ENCODE results near the gene CYFIP1.
"Not testable (repeated sequence)": the region's sequence is repeated elsewhere in the genome, so short reads cannot be mapped to it uniquely, and the experiment has no call there.

Gene CYFIP1

DNA sequence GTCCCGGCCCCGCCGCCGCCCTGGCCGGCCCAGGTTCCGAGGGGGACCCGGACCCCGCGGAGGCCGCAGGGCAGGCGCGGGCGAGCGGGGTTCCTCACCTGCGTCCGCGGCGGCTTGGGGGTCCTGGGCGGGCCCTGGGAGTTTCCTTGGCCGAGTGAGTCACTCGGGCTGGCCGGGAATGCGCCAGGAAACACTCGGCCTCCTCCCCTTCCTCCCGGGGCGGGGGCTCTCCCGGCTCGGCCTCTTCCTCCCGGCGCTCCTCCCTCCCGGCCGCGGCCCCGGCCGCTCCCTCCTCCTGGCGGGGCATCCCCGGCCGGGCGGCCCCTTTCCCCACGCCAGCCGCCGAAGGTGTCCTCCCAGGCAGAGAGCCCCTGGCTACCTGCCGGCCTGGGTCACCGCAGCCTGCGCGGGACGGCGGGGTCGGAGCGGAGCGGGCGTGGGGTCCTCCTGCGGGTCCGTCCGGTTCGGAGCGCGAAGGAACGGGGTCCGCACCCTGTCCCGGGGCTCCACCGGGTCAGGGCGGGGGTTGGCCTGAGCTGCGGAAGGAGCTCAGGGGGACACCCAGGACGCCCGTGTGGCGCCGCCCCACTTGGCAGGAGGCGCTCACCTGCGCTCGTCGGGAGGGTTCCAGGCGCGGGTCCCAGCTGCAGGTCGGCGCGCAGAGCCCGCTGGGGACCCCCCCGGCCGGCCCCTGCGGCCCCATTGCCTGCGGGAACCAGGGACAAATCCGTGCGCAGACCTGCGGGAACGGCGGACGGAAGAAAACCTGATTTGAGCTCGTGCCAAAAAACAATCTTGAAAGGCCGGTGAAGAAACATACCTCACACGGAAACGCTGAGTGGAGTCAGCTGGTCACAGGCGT, at the start of gene CYFIP1:
TSS of gene CYFIP1 (minus strand) at position 180 of the 862 bp plus-strand sequence. CDS start 33,083 bp downstream, outside the sequence.
- no peak for DNase-seq

DNA sequence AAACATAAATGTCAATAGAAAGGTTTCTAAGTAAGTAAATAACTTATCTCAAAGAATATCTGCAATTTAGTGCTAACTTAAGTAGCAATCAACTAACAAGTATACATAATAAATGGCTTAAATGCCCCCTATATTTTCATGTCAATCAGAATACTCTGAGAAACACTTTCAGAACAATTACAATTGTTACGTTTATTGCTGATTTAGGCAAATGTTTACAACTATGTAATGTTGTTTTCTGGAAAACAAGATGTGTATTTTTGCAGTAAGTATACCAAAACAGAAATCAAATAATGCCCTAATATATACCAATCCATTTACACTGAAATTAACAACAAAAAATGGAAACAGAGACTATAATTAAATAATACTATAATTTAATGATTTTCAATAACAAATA, 46.0 kb upstream of the CYFIP1 start:
- no peak for DNase-seq

DNA sequence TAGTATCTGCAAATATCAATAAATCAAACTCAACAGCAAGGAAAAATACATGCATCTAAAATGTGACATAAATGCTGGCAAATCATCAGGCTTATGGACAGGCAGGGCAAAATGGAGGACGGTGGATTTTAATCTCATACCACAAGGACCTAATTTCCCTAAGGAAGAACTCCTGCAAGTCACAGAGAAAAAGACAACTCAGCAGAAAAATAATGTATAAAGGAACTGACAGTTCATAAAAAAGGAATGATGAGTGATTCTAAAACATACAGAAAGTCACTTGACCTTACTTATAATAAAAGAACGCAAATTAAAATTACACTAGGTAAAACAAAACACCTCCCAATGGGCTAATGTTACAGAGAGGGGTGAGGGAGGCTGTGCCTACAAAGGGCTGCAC, 42.0 kb upstream of the CYFIP1 start:
- DNase-seq = no peak

DNA sequence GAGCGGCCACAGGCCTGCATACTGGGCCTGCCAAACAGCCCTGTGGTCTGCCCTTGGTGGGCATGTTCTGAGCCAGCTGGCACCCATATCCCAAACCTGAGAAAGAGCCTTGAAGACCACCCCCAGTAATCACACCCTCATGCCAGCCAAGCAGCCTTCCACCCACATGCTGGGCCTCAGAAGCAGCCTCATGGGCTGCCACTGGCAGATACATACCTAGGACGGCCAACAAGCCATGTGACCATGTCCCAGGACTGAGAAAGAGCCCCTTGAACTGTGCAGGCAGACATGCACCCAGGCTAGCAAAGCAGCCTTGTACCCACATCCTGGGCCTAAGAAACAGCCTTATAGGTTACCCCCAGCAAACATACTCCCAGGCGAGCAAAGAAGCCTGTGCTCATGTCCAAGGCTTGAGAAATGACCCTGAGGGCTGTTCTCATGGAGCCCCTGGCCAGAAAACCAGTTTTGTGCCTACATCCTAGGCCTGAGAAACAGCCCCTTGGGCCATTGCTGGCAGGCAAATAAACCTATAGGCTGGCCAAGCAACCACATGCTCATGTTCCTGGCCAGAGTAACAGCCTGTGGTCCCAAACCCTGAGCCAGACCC, 34.3 kb upstream of the CYFIP1 start:
- DNase-seq = no peak

DNA sequence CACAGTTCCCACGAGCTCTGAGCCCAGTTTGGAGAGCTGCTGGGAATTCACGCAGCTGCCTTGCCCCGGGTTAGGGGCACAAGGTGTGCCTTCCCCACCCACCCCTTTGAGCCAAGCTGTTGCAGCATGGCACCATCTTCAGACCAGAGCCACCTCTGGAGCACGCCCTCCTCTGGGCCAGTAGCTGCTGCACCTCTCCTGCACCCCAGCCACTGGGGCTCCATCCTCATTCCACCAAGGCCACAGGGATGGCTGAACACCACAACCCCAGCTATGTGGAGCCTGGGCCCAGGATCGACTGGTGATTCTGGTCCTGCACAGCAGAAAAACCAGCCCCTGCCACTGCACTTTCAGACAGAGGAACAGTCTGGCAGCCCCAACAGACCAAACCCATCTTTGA, 33.5 kb upstream of the CYFIP1 start:
- no peak for DNase-seq

DNA sequence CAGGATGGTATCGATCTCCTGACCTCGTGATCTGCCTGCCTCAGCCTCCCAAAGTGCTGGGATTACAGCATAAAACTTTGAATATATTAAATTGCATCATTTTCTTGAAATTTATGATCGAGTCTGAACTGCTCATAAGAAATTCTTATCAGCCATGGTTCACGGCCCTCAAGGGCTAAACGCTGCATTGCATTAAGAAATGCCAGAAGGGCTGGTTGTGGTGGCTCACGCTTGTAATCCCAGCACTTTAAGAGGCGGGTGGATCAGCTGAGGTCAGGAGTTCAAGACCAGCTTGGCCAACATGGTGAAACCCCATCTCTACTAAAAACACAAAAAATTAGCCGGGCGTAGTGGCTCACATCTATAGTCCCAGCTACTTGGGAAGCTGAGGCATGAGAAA, 32.4 kb upstream of the CYFIP1 start:
- not testable (repeated sequence) for DNase-seq

DNA sequence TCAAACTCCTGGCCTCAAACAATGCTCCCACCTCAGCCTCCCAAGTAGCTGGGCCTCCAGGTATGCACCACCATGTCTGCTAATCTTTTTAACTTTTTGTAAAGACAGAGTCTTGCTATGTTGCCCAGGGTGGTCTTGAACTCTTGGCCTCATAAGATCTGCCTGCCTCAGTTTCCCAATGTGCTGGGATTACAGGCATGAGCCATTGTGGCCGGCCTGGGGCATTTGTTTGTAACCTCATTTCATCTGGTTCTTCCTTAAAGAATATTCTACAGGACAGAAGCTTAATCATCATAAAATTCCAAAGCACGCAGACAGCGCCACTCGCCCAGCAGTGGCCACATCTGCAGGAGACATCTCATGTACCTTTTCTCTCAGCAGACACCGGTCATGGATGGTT, 23.6 kb upstream of the CYFIP1 start:
- no peak for DNase-seq

DNA sequence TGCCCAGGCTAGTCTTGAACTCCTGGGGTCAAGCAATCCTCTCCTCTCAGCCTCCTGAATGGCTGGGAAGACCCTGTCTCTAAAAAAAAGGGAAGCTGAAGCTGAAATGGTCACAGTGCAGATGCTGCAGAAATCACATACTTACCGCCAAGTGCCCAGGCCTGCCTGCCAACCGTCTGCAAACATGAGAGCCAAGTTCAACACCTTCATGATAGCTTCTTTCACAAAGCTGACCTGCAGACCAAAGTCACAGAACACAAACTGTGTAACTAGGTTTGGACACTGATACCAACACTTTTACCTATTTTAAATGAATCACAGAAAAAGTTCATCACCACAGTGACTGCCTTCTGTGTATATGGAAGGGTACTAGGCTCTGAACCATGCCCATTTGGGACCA, 22.8 kb upstream of the CYFIP1 start:
- no peak for DNase-seq

DNA sequence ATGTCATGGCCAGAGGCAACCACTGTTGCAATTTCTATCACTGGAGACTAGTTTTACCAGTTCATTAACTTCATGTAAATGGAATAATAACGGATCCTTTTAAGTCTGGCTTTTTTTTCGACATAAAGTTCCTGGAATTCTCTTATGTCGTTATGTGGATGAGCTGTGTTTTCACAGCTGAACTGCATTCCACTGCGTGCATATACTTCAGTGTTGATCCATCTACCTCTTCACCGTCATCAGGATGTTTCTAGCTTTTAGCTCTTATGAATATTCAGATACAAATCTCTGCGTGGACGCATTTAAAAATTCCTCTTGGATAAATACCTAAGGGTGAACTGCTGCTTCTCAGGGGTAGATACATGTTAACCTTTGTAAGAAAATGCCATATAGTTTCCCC, 15.6 kb upstream of the CYFIP1 start:
- DNase-seq = no peak

DNA sequence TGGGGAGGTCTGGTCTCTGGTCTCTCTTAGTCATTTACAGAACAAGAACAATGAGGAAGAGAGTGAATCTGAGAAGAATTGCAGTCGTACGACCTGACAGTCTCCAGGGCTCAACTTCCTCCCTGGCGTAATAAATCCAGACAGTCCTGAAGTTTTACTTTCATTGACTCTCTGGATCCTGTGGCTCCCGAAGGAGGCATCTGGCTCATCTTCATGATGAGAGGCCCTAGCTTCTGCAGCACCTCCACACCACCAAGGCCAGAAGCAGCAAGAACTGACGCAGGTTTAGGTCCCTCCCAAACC, 11.8 kb upstream of the CYFIP1 start:
- DNase-seq = no peak

DNA sequence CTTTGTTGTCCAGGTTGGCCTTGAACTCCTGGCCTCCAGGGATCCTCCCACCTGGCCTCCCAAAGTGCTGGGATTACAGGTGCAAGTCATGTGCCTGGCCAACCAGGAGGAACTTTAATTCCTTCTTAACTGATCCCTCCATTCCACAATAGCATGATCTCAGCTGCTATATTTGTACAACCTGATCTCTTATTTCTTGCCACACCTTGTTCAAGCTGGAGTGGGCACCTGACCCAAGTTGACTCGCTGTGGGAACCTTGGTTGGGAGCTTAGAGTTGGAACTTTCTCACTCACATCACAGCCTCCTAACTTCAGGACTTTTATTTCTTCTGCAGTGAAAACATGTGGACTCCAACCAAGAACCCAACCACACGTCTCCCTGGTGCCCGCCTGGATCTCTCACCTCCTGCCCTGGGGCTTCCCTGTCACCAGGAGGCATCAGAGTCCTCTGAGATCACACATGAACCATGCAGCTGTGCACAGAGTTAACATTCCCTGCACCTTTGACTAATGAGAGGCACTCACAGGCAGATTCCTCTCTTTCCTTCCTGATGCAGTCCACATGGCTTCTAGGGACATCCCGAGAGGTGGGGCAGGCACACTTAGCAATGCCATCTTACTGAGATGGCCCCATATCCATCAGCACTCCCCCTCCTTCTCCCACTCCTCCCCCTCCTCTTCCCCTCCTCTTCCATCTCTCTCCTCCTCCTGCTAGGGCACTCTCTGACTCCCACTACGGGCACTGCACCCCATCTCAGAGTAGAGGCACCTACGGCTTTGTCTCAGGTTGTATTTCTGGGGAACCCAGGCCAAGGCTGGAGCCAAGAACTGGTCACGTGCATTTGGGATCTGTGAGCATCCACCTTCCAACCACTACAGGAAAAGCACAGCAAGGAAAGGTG, 9.7 kb upstream of the CYFIP1 start:
- DNase-seq = no peak

DNA sequence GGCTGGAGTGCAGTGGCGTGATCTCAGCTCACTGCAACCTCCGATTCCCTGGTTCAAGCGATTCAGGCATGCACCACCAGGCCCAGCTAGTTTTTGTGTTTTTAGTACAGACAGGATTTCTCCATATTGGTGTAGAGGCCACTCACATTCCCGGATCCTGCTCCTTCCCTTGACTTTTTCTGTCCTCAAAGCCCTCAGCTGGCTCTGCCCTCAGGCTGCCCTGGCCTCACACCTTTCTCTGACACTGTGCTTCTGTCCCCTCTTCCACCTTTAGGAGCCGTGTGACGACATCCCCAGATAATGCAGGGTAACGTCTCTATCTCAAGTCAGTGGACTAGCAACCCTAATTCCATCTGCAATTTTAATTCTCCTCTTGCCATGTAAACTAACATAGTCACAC, 8.6 kb upstream of the CYFIP1 start:
- no peak for DNase-seq

DNA sequence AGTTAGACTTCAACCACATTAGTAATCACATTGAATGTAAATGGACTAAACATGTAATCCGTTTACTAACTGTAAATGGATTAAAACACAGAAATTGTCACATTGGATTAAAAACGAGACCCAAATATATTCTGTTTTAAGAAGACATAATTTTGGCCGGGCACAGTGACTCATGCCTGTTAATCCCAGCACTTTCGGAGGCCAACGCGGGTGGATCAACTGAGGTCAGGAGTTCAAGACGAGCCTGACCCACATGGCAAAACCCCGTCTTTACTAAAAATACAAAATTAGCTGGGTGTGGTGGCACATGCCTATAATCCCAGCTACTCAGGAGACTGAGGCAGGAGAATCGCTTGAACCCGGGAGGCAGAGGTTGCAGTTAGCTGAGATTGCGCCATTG, 1.8 kb upstream of the CYFIP1 start:
- DNase-seq = not testable (repeated sequence)

DNA sequence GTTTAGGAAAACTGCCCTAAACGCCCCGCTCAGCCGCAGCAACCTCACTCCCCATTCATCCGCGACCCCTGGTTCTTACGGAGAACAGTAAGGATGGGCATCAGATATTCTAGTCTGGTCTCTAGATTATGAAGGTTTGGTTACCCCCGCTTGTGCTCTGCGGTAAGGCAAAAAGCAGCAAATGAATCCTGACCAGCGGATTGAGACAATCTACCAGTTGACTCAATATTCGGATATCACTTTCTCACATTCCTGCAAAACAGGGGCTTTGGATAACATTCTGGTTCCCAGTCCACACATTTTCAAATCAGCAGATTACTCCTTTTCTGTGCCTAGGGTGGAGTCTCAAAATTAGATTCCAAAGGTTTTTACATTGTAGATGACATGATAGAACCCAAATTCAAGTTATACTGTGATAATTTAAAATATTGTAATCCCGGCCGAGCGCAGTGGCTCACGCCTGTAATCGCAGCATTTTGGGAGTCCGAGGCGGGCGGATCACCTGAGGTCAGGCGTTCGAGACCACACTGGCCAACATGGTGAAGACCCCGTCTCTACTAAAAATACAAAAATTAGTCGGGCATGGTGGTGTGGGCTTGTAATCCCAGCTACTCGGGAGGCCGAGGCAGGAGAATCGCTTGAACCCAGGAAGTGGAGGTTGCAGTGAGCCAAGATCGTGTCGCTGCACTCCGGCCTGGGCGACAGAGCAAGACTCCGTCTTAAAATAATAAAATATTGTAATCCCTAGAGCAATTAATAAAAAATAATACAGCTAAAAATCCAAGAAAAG, 1.1 kb upstream of the CYFIP1 start:
- no peak for DNase-seq

DNA sequence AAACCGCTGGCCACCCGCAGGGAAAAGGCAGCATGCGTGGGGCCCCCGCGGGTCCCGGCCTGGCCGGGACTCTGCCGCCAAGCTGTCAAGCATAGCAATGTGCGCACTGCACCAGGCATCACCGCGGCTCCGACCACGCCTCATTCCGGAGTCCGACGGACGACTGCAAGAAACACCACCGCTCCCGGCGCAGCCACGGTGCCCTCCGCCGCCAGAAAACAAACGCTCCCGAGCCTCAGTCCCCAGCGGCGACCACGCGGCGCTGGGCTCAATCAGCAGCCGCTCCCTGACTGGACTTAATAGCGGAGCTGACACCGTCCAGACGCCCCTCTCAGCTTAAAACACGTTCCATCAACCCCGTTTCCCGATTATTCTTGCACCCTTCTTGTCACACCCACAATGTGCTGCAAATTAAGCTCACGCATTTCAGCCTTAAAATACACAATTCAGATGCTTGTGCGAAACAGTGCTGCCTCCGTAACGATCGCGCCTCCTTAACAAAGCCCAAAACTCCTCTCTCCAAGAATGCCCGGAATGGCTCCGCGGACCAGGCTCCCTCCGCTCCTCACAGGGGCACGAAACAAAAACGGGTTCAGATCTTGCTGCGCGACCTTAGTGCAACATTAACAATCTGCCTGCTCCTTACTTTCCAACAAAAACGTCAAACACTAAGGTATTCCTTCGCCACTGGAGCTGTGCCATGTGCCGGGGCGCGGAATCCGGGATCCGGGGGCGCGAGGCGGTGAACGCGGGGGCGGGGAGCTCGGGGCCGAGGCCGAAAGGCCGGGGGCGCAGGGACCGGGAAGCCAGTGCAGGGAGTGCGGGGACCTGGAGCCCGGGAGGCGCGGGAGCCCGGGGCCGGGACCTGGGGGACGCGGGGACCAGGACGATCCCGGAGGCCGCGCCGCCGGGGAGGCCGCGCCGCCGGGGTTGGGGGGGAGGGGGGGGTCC, 655 bp downstream of the CYFIP1 start:
- no peak for DNase-seq

DNA sequence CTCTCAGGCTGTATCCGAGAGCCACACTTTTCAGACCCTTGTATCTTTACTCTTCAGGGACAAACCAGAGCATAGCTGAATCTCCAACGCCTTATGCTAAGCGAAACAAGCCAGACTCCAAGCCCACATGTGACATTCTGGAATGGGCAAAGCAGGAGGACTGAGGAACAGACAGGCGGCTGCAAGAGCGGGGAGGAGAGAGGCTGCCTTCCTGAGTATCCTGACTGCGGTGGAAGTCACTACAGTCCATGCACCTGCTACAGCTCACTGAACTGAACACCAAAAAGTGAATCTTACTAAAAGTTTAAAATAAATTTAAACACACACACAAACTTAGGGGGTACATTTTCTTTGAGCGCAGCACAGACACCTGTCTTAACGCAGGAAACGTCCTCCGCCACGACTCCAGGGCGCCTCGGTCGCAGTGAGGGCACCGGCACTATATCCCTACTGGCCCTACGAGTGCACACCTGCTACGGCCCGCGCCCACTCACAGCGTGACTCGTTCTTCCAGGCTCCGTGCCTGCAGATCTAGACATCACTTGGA, 1.4 kb downstream of the CYFIP1 start:
- DNase-seq = no peak

DNA sequence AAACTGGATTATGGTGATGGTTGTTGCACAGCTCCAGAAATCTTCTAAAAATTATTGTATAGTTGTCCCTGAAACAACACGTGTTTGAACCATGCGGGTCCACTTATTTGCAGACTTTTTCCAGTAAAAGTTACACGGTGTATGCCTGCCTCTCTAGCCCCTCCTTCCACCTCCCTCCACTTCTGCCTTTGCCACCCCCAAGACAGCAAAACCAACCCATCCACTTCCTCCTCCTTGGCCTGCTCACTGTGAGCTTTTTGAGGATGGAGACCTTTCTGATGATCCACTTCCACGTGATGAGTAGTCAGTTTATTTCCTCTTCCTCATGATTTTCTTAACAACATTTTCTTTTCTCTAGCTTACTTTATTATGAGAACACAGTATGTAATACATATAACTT, 5.4 kb downstream of the CYFIP1 start:
- DNase-seq = no peak

DNA sequence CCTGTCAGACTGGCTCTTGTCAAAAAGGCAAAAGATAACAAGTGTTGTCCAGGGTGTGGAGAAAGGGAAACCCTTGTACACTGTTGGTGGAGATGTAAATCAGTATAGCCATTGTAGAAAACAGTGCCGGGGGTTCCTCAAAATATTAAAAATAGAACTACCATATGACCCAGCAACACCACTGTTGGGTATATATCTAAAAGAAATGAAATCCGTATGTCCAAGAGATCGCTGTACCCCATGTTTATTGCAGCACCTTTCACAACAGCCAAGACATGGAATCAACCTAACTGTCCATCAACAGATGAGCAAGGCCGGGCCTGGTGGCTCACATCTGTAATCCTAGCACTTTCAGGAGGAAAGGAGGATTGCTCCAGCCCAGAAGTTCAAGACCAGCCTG, 6.2 kb downstream of the CYFIP1 start:
- no peak for DNase-seq

DNA sequence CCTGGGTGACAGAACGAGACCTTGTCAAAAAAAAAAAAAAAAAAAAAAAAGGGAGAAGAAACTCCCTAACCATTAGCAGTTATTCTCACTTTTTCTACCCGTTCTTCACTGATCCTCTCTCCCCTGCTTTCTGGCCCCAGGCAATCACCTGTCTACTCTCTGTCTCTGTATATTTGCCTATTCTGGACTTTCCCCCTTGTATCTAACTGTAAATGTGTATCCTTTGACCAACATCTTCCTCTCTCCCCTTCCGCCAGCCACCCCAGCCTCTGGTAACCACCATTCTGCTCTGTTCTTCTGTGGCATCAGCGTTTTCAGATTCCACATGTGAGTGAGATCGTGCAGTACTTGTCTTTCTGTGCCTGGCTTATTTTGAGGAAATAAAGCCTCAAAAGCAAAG, 6.9 kb downstream of the CYFIP1 start:
- no peak for DNase-seq

DNA sequence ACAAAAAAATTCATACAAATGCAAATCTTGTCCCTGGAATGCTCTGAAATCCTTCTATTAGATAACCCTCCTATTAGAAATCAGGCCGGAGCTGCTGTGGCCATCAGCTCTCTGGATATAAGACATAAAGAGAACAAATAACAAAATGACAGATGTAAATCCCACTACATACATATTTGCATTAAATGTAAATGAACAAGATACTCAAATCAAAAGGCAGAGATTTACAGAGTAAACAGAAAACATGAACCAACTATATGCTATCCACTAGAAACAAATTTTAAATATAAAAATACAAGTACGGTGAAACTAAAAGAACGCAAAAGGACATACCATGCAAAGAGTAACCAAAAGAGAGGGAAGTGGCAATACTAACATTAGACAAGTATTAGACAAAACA, 10.7 kb downstream of the CYFIP1 start:
- no peak for DNase-seq

DNA sequence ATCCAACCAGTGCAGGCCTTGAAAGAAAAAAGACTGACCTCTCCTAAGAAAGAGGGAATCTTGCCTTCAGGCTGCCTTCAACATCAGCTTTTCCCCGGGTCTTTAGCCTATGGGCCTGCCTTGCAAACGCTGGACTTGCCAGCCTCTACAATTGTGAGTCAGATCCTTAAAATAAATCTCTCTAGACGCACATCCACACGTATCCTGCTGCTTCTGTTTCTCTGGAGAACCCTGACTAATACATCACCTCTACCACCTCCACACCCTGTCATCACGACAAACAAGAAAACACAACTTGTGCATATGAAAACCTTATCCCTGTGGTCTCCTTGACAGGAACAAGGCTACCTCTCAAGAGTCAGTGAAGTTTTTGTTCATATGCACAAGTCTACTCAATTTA, 11.8 kb downstream of the CYFIP1 start:
- no peak for DNase-seq
